HG03097 (cell line): ENCODE results near the gene IGDCC3.
A peak's percentile ranks its signal among the peaks of the same experiment; 100 is the strongest.

Experiments
- ATAC-seq: cut with Tn5 transposase; IDR thresholded peaks from one replicate; pipeline ENCODE4 v1.9.1; 2021; ENCODE audit not compliant: unreplicated experiment, low FRiP score

IGDCC3 gene

DNA sequence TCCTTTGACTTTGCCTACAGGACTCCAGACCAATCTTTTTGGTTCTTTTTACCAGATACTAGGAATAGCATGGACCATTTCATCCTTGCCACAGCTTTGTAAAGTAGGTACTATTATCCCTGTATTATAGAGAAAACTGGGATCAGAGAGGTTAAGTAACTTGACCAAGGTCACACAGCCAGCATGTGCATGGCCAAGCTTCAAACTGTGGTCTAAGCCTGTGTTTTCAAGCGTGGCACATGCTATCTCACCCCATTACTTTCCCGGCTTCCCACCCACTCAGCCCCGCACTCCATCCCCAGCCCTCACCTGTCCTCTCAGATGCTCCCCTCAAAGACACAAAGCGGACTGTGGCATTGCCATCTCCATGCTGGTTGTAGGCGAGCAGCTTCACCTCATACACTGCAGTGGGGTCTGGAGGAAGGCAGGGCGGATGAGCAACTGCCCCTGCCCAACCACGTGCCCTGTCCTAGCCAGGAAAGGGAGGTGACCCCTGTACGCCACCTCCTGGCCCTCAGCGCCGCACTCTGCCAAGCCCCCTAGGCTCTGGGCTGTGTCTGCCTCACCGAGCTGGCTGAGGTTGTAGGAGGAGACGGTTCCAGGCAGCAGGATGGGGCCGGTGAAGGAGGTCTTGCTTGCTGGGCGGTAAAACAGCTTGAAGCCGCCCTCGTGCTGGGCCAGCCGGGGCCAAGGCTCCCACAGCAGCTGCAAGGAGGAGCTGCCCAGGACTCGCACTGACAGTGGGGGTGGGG is 47.6 kb downstream of the IGDCC3 start:
- ATAC-seq = no peak

- ATAC-seq = no peak
These were observed 48.4 kb downstream of the IGDCC3 start for GRCh38 chr15:65329288-65329983.

DNA sequence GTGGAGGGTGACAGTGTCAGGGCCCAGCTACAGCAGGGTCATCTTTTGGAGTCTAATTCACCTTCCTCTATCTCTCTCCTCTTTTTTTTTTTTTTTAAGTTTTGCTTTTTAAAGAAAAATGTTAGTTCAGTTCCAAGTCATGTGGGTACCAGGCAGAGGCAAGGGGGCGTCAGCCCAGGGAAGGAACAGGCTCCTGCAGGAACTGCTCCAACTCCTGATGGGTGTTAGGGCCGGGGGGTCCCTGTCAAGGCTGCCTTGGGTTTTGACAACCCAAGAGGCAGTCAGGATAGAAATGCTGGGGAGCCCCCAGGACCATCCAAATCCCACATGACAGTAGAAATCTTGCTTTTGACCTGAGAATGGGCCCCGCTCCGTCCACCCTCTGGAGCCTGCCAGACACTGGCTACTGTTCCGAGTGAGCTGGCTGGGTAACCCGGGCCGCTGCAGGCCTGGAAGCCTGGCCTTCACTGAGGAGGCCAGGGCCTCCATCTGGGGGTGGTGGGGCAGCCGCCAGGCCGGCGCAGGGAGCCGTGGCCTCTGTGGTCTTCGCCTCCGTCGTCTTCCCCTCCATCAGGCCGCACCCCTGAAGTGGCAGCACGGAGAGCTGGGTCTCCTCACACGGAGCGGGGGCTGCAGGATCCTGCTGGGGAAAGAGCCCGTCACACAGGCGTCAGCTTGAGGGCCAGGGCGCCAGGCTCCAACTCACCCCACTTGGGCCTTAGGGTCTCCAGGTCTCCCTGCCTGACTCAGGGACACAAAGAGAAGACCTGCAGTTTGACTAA is 49.1 kb downstream of the IGDCC3 start:
- ATAC-seq = no peak

DNA sequence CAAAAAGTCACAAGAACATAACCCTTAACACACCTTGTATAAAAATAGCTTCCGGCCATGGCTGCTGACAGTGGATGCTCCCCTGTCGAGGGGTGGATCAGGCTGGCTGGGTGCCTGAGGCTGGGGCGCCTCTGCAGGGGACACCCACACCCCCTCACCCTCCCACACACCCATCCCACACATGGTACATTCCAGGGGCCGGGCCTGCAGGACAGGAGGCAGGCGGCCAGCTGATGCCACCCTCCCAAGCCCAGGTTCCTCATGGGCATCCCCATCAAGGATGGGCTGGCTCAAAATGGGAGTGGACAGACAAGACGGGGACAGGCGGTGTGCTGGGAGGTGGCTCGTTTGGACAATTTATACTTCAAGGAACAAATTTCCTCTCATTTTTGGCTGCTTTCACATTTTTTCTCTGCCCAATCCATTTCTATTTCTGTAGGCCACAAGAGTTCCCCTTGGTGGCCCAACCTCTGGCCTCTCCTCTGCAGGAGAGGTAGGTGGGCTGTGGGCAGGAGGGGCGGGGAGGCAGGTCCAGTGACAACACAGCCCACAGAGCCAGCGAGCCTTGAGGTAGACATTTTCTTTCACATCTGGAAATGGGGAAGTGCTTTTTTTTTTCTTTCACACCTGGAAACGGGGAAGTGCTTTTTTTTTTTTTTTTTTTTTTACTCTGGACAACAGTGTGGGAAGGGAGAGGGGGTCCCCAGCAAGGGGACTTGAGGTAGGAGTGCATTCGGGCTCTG is 50.0 kb downstream of the IGDCC3 start:
- no peak for ATAC-seq

- ATAC-seq = no peak
These were observed 51.0 kb downstream of the IGDCC3 start for GRCh38 chr15:65326818-65327217.

GRCh38 chr15:65326117-65326526 is 51.7 kb downstream of the IGDCC3 start:
- no peak for ATAC-seq

GRCh38 chr15:65323071-65323511 is 54.7 kb downstream of the IGDCC3 start:
- ATAC-seq = no peak

DNA sequence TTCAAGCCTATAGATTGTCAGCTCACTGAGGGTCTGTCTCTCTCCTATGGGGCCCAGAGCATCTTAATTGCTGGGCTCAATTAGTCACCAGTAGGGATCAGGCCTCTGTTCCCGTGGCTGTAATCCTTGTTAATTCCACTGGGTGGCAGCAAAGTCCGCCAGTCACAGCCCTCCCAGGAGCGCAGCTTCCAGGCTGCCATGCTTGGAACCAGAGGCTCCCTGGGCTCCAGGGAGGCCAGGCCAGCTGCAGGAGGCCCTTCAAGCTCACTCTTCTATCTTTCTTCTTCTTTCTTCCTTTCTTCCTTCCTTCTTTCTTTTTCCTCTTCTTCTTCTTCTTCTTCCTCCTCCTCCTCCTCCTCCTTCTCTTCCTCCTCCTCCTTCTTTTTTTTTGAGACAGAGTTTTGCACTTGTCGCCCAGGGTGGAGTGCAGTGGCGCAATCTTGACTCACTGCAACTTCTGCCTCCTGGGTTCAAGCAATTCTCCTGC is 58.9 kb downstream of the IGDCC3 start:
- no peak for ATAC-seq

- ATAC-seq = no peak
These were observed 65.3 kb downstream of the IGDCC3 start for GRCh38 chr15:65312400-65312916.

GRCh38 chr15:65311760-65312159 is 66.0 kb downstream of the IGDCC3 start:
- ATAC-seq = no peak

GRCh38 chr15:65310431-65311137 is 67.2 kb downstream of the IGDCC3 start:
- no peak for ATAC-seq

- no peak for ATAC-seq
These were observed 67.9 kb downstream of the IGDCC3 start for GRCh38 chr15:65309882-65310418.

DNA sequence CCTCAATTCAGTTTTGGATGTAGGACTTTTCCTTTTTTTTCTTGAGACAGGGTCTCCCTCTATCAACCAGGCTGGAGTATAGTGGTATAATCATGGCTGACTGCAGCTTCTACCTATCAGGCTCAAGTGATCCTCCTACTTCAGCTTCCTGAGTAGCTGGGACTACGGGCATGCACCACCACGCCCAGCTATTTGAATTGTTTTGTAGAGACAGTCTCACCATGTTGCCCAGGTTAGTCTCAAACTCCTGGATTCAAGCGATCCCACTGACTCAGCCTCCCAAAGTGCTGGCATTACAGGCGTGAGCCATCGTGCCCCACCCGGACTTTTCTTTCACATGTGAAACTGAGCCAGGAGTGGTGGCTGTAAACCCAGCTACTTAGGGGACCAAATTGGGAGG is 69.8 kb downstream of the IGDCC3 start:
- no peak for ATAC-seq

DNA sequence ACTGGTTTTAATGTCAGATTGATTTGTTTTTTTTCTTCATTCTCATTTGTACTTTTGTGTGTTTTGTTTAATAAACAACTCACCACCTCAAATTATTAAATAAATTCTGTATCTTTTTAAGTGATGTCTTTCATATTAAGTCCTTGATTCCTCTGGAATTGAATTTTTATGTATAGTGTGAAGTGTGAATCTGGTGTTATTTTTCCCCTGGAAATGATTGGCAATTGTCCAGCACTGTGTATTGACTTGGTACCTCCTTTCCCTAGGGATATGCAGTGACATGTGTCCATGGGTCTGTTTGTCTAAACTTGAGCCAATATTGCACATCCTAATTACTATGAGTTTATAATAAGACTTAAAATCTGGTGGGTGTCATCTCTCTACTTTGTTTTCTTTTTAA is 71.3 kb downstream of the IGDCC3 start:
- no peak for ATAC-seq

GRCh38 chr15:65305776-65306175 is 72.0 kb downstream of the IGDCC3 start:
- ATAC-seq = no peak

DNA sequence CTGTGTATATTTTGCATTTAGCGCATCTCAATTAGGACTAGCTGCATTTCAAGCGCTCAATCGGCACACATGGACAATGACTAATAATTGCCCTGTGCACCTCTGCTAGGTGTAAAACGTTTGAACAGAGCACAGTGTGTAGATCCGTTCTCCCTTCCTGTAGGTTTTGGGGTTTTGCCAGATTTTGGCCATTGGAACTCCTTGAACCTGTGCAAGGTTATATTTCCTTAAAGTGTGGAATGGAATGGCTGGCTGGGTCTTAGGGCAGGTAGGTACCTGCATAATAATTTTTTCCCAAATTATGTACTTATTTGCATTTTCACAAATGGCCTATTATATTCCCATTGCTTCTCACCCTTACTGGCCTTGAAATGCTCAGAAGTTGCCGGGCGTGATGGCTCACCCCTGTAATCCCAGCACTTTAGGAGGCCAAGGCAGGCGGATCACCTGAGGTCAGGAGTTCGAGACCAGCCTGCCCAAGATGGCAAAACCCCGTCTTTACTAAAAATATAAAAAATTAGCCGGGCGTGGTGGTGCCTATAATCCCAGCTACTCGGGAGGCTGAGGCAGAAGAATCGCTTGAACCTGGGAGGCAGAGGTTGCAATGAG is 72.5 kb downstream of the IGDCC3 start:
- no peak for ATAC-seq

GRCh38 chr15:65304381-65305149 is 73.2 kb downstream of the IGDCC3 start, which contains the start of gene RNU5B-1:
TSS of gene RNU5B-1 (plus strand) at chr15:65304677.
- ATAC-seq = peak; percentile 70
